HUES6 (cell line): ENCODE results near the gene NCOA6.
"Not testable (repeated sequence)": the region's sequence is repeated elsewhere in the genome, so short reads cannot be mapped to it uniquely, and the experiment has no call there.

ENCODE experiments used
- H3K27ac ChIP-seq: 2 replicates; pipeline ENCODE4 v1.7.0; 2013; ENCODE audit warnings: low read depth, mild to moderate bottlenecking, low read length, inconsistent platforms
- H3K27me3 ChIP-seq: 2 replicates; pipeline ENCODE4 v1.6.1; 2013; ENCODE audit warnings: low read length; ENCODE audit not compliant: control insufficient read depth, insufficient read depth
- H3K36me3 ChIP-seq: 2 replicates; pipeline ENCODE4 v1.6.1; 2013; ENCODE audit warnings: low read length; ENCODE audit not compliant: control insufficient read depth, insufficient read depth
- H3K4me1 ChIP-seq: 2 replicates; pipeline ENCODE4 v1.6.1; 2013; ENCODE audit warnings: low read length; ENCODE audit not compliant: control insufficient read depth, insufficient read depth
- H3K4me3 ChIP-seq: 2 replicates; pipeline ENCODE4 v1.5.1; 2013; ENCODE audit warnings: low read depth, low read length
- H3K9ac ChIP-seq: one replicate; pipeline ENCODE4 v1.6.1; 2013; ENCODE audit warnings: mild to moderate bottlenecking, low read length
- H3K9me3 ChIP-seq: 2 replicates; pipeline ENCODE4 v1.6.1; 2013; ENCODE audit warnings: low read depth, low read length; ENCODE audit not compliant: control insufficient read depth, insufficient read depth

The NCOA6 gene

GRCh38 chr20:34829191-34829590 is 3.7 kb upstream of the NCOA6 start:
- H3K9ac ChIP-seq: no peak overlapping the region
- no peak overlapping the region for H3K27ac ChIP-seq

GRCh38 chr20:34824806-34825529 is 483 bp downstream of the NCOA6 start:
- Histone ChIP-seq H3K27ac (peak overlapping the region; percentile 12; the same call in 1 of the 2 replicates), H3K4me3 (peak overlapping the region; percentile 91), H3K9me3 (no peaks in the 10 kb centered on the region), H3K27me3 (no peaks in the 10 kb centered on the region), H3K9ac (peak overlapping the region; percentile 71), H3K36me3 (no peaks in the 10 kb centered on the region), H3K4me1 (peaks cover 6% of the 10 kb centered on the region)

More at GRCh38 chr20:34829191-34829590, 3.7 kb upstream of the NCOA6 start:
- no peak overlapping the region for H3K4me3 ChIP-seq
- no peaks in the 10 kb centered on the region for H3K27me3 ChIP-seq
- no peaks in the 10 kb centered on the region for H3K9me3 ChIP-seq
- H3K4me1 ChIP-seq: peaks cover 2% of the 10 kb centered on the region
- no peaks in the 10 kb centered on the region for H3K36me3 ChIP-seq

DNA sequence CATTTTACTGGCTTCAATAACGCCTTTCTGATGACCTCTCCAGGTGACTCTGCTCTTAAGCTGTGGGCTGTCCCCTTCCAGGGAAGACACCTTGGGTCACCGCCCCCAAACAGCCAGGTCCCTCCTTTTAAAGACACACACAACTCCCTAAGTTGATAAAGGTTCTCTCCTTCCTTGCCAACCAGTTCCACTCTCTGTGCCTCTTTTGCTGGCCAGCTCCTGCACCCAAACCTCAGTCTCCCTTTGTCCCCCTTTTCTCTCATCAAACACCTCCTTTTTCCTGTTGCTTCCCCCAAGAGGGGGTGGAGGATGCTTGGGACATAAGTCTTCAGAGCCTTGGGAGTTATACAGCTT is 1.0 kb downstream of the NCOA6 start:
- Histone ChIP-seq H3K4me1 (peaks cover 6% of the 10 kb centered on the region), H3K9me3 (no peaks in the 10 kb centered on the region), H3K4me3 (peak overlapping the region; percentile 91), H3K36me3 (no peaks in the 10 kb centered on the region), H3K27me3 (no peaks in the 10 kb centered on the region), H3K27ac (no peak overlapping the region), H3K9ac (peak overlapping the region; percentile 71)

DNA sequence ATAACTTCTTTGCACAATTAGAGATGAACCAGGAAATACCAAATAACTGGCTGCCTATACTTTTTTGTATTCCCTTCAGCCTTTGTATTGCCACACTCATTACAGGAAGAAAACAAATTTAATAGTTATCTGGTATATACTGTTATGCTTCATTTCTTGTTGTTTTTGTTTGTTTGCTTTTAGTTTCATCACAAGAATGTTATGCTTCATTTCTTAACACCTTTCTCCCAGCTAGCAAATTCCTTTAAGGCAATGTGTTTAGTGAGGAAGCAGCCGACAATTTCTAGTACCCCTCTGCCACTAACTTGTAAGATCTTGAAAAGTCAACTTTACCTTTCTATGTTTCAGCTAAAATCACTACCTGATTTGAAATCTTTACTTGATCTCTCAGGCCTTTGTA is 1.4 kb downstream of the NCOA6 start:
- no peaks in the 10 kb centered on the region for H3K9me3 ChIP-seq
- H3K27me3 ChIP-seq: no peaks in the 10 kb centered on the region
- H3K27ac ChIP-seq: no peak overlapping the region
- peak overlapping the region; percentile 71 for H3K9ac ChIP-seq
- H3K4me1 ChIP-seq: peaks cover 6% of the 10 kb centered on the region
- H3K4me3 ChIP-seq: peak overlapping the region; percentile 91
- no peaks in the 10 kb centered on the region for H3K36me3 ChIP-seq

DNA sequence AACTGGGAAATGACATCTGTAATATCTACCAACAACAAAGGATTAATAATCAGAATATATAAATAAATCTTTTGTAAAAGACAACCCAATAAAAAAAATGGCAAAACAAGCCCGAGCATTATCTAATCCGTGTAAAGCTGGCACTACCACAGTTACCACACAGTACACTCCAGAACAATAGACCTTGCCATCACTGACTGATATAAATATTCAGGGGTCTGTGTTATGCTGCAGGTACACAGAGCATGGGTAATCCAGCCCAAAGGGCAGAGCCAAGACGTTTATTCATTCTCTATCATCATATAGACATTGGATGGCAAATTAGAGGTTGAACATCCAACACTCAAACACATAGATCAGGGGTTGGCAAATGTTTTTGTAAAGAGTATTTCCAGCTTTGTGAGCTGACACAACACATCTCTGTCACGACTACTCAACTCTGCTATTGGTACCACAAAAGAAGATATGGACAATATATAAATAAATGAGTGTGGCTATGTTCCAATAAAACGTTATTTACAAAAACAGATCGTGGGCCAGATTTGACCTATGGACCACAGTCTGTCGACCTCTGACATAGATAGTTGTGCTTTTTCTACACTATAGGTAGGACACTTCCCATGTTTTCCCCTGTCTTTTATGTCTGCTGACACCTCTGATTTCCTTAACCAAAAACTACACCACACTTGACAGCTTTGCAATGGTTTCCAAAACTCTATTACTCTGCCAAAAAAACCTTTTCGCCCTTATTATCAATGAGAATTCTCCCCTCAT is 4.5 kb downstream of the NCOA6 start:
- H3K9me3 ChIP-seq: no peaks in the 10 kb centered on the region
- H3K4me3 ChIP-seq: no peak overlapping the region
- no peak overlapping the region for H3K27ac ChIP-seq
- H3K36me3 ChIP-seq: no peaks in the 10 kb centered on the region
- H3K9ac ChIP-seq: no peak overlapping the region
- H3K27me3 ChIP-seq: no peaks in the 10 kb centered on the region
- peaks cover 9% of the 10 kb centered on the region for H3K4me1 ChIP-seq

DNA sequence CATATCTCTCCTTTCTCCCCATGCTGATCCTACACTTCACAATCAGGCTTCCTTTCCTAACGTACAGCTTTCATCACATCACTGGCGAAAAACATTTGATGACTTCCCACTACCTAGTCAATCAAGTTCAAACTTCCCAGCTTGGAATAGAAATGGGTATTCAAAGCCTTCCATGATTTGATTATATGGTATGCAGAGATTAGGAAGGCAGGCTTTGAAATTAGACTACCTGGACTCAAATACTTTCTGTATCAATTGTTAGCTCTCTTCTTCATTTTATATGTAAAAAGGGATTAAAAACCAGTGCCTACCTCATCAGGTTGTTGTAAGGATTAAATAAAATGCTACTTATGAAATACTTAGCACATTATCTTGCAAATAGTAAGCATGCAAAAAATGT is 7.7 kb downstream of the NCOA6 start:
- Histone ChIP-seq H3K4me3 (no peak overlapping the region), H3K4me1 (peaks cover 7% of the 10 kb centered on the region; the same call in 1 of the 2 replicates), H3K27me3 (no peaks in the 10 kb centered on the region), H3K9ac (no peak overlapping the region), H3K36me3 (no peaks in the 10 kb centered on the region), H3K9me3 (no peaks in the 10 kb centered on the region), H3K27ac (no peak overlapping the region)

GRCh38 chr20:34817072-34817471 is 8.4 kb downstream of the NCOA6 start:
- H3K9me3 ChIP-seq: no peaks in the 10 kb centered on the region
- peaks cover 7% of the 10 kb centered on the region; the same call in 1 of the 2 replicates for H3K4me1 ChIP-seq
- no peak overlapping the region for H3K9ac ChIP-seq
- no peak overlapping the region for H3K27ac ChIP-seq
- H3K27me3 ChIP-seq: no peaks in the 10 kb centered on the region
- H3K4me3 ChIP-seq: no peak overlapping the region
- H3K36me3 ChIP-seq: no peaks in the 10 kb centered on the region

GRCh38 chr20:34815636-34816035 is 9.8 kb downstream of the NCOA6 start:
- Histone ChIP-seq H3K9ac (no peak overlapping the region), H3K4me1 (peaks cover 7% of the 10 kb centered on the region; the same call in 1 of the 2 replicates), H3K27me3 (no peaks in the 10 kb centered on the region), H3K27ac (no peak overlapping the region), H3K4me3 (no peak overlapping the region), H3K36me3 (no peaks in the 10 kb centered on the region), H3K9me3 (no peaks in the 10 kb centered on the region)

- Histone ChIP-seq H3K27me3 (no peaks in the 10 kb centered on the region), H3K9ac (no peak overlapping the region), H3K4me1 (no peaks in the 10 kb centered on the region), H3K4me3 (no peak overlapping the region), H3K27ac (no peak overlapping the region), H3K9me3 (no peaks in the 10 kb centered on the region), H3K36me3 (no peaks in the 10 kb centered on the region)
These were observed 16.9 kb downstream of the NCOA6 start for GRCh38 chr20:34808583-34808982.

GRCh38 chr20:34807944-34808465 is 17.4 kb downstream of the NCOA6 start:
- H3K36me3 ChIP-seq, H3K9me3 ChIP-seq: not testable (repeated sequence)

DNA sequence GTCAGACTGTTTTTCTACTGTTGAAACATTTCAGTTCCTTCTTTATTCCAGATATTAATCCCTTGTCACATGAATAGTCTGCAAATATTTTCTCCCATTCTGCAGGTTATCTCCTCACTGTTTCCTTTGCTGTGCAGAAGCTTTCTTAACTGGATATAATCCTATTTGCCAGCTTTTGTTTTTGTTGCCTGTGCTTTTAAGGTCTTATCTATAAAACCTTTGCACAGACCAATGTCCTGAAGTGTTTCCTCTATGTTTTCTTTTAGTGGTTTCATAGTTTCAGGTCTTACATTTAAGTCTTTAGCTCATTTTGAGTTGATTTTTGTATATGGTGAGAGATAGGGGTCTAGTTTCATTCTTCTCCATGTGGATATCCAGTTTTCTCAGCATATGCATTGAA is 19.2 kb downstream of the NCOA6 start:
- no peak overlapping the region for H3K27ac ChIP-seq
- H3K36me3 ChIP-seq: no peaks in the 10 kb centered on the region
- H3K27me3 ChIP-seq: no peaks in the 10 kb centered on the region
- H3K9ac ChIP-seq: no peak overlapping the region
- no peaks in the 10 kb centered on the region for H3K4me1 ChIP-seq
- H3K4me3 ChIP-seq: no peak overlapping the region
- no peaks in the 10 kb centered on the region for H3K9me3 ChIP-seq

More at GRCh38 chr20:34807944-34808465, 17.4 kb downstream of the NCOA6 start:
- H3K9ac ChIP-seq, H3K27me3 ChIP-seq, H3K4me3 ChIP-seq, H3K4me1 ChIP-seq, H3K27ac ChIP-seq: not testable (repeated sequence)
